Prostate gland (tissue), 2 donors: ENCODE data around the gene A4GNT. TPM values are rescaled to one million over a fixed set of nuclear protein-coding genes. Genes with fewer than 3 reads are reported as not detected.
A peak's percentile ranks its signal among the peaks of the same experiment; 100 is the strongest.

Experiments used
- DNase-seq: peaks from one replicate; pipeline ENCODE4 v3.0.0-alpha.2; 2019; ENCODE audit warnings: low spot score
- H3K27ac ChIP-seq, 2 donors: fragments of 200-600 bp; sonication (generic); 2 replicates each; pipeline ENCODE4 v1.5.1; 2017 to 2019
- H3K27me3 ChIP-seq: fragments of 200-600 bp; sonication (generic); replicated peaks from 2 replicates; pipeline ENCODE4 v1.5.1; 2019; ENCODE audit not compliant: insufficient read depth
- H3K36me3 ChIP-seq, 2 donors: fragments of 200-600 bp; sonication (generic); 1 replicate in 1 of 2; 2 replicates in 1 of 2; pipeline versions ENCODE4 v1.5.1 to v1.8.1; 2017 to 2019
- H3K4me1 ChIP-seq: fragments of 200-600 bp; sonication (generic); replicated peaks from 2 replicates; pipeline ENCODE4 v1.5.1; 2019
- H3K4me3 ChIP-seq, 2 donors: fragments of 200-600 bp; sonication (generic); 2 replicates each; pipeline ENCODE4 v1.5.1; 2017 to 2019
- H3K9me3 ChIP-seq: fragments of 200-600 bp; sonication (generic); 2 replicates; pipeline ENCODE4 v1.5.1; 2017
- CTCF ChIP-seq, 4 experiments: fragments of 200-600 bp in 2 of 4; fragments of 450-650 bp in 2 of 4; sonication (generic) in 2 of 4; IDR thresholded peaks; 1 replicate in 3 of 4; 2 replicates in 1 of 4; pipeline ENCODE4 v1.5.1; 2016 to 2019; ENCODE audit warnings: antibody characterized with exemption in 4 of 4, mild to moderate bottlenecking in 2 of 4, moderate library complexity in 2 of 4
- POLR2A ChIP-seq: fragments of 450-650 bp; IDR thresholded peaks from one replicate; pipeline ENCODE4 v1.6.1; 2016; ENCODE audit warnings: antibody characterized with exemption, mild to moderate bottlenecking
- POLR2AphosphoS5 ChIP-seq: sonication (generic); formaldehyde crosslinking; IDR thresholded peaks from one replicate; pipeline ENCODE4 v1.6.1; 2017; ENCODE audit warnings: antibody characterized with exemption
- WGBS: methylation state at CpG from one replicate; pipeline ENCODE4 v1.1.5; 2018; 5-methylcytosine and 5-hydroxymethylcytosine counted together
- intact Hi-C: fragments of 100-400 bp; cut with DNase I; formaldehyde crosslinking; loops from one replicate; pipeline ENCODE4 v1.14.2; 2022
- total RNA-seq, 2 donors: library from RNA; depleted of rRNA; stranded (reverse); fragments of >200 nt; gene quantifications; one replicate each; pipeline ENCODE4 v1.1.0, GENCODE V29; 2016

The A4GNT gene
- total RNA-seq, 2 donors from 2014 or later: not detected

- intact Hi-C loops: no loop called here
- TF ChIP-seq POLR2AphosphoS5 (no peak), POLR2A (no peak)
- Histone ChIP-seq H3K27ac (no peak overlapping the region), H3K4me3 (no peak overlapping the region), H3K9me3 (no peaks in the 10 kb centered on the region), H3K27me3 (no peaks in the 10 kb centered on the region), H3K36me3 (no peaks in the 10 kb centered on the region), H3K4me1 (no peaks in the 10 kb centered on the region)
- DNase-seq: no peak
- 92% methylated on average over 6 of the region's 6 CpGs for WGBS
Observed at GRCh38 chr3:138124188-138124587, 8.0 kb downstream of the A4GNT start.

- no peak for DNase-seq
- Histone ChIP-seq H3K9me3 (no peaks in the 10 kb centered on the region), H3K4me1 (no peaks in the 10 kb centered on the region), H3K27ac (no peak overlapping the region), H3K27me3 (no peaks in the 10 kb centered on the region), H3K36me3 (no peaks in the 10 kb centered on the region), H3K4me3 (no peak overlapping the region)
- no peak for TF ChIP-seq POLR2AphosphoS5
- TF ChIP-seq CTCF (IDR thresholded peaks at IDR 0.05): no peak
- no peak for TF ChIP-seq POLR2A
- WGBS: 73% methylated on average over 4 of the region's 4 CpGs
- intact Hi-C loops: loop anchor here (2.0 to 5.0 kb wide), 2 partner anchors 37 to 51 kb away; no protein-coding TSS in a partner anchor
Observed at GRCh38 chr3:138119423-138119766, 12.8 kb downstream of the A4GNT start.

- Histone ChIP-seq H3K9me3 (no peaks in the 10 kb centered on the region), H3K4me3 (no peak overlapping the region), H3K36me3 (no peaks in the 10 kb centered on the region), H3K27me3 (no peaks in the 10 kb centered on the region), H3K27ac (no peak overlapping the region), H3K4me1 (no peaks in the 10 kb centered on the region)
- peak; percentile 68 for DNase-seq
- no peak for TF ChIP-seq POLR2AphosphoS5
- peak; percentile 50 to 78 (median 75) for TF ChIP-seq CTCF (IDR thresholded peaks at IDR 0.05)
- intact Hi-C loops: loop anchor here (2.0 to 5.0 kb wide), 2 partner anchors 37 to 50 kb away; no protein-coding TSS in a partner anchor
- WGBS: 27% methylated on average over 8 of the region's 8 CpGs
Observed at GRCh38 chr3:138118612-138119422, 13.4 kb downstream of the A4GNT start.

- Histone ChIP-seq H3K9me3 (no peaks in the 10 kb centered on the region), H3K27ac (peak within 1 kb of the TSS; percentile 84 to 85), H3K36me3 (no peaks in the 10 kb centered on the region), H3K4me1 (no peaks in the 10 kb centered on the region), H3K27me3 (no peaks in the 10 kb centered on the region), H3K4me3 (peak within 1 kb of the TSS; percentile 69 to 70)
- intact Hi-C loops: loop anchor here (5.0 kb wide), 1 partner anchor 33 kb away; no protein-coding TSS in a partner anchor
- peak in 3 of 4 experiments; percentile 20 to 74 (median 47) for TF ChIP-seq CTCF (IDR thresholded peaks at IDR 0.05)
- TF ChIP-seq POLR2AphosphoS5: peak; percentile 38
- no peak for TF ChIP-seq POLR2A
- under 1% methylated on average over 60 of the region's 86 CpGs for WGBS
- DNase-seq: peak; percentile 43
Observed at GRCh38 chr3:138114988-138115971, 16.9 kb downstream of the A4GNT start, which contains the start of gene DZIP1L. Gene DZIP1L (minus strand): TSS chr3:138115608. CDS start chr3:138103971, 11,637 bp downstream.

GRCh38 chr3:138114431-138114918 is 17.7 kb downstream of the A4GNT start:
- no peak for TF ChIP-seq POLR2AphosphoS5
- TF ChIP-seq POLR2A: no peak
- no peak for TF ChIP-seq CTCF (IDR thresholded peaks at IDR 0.05)
- Histone ChIP-seq H3K4me1 (no peaks in the 10 kb centered on the region), H3K36me3 (no peaks in the 10 kb centered on the region), H3K27ac (peak overlapping the region; percentile 84 to 85), H3K27me3 (no peaks in the 10 kb centered on the region), H3K4me3 (peak overlapping the region; percentile 69 to 70), H3K9me3 (no peaks in the 10 kb centered on the region)
- no peak for DNase-seq
- 17% methylated on average over 9 of the region's 9 CpGs for WGBS
- intact Hi-C loops: no loop called here
